ENCODE results near the gene PRKCD. TPM values are rescaled to one million over a fixed set of nuclear protein-coding genes. Genes with fewer than 3 reads are reported as not detected.

Gene PRKCD
- polyA plus RNA-seq, 3 donors, result 123 to 329 (median 158) TPM

DNA sequence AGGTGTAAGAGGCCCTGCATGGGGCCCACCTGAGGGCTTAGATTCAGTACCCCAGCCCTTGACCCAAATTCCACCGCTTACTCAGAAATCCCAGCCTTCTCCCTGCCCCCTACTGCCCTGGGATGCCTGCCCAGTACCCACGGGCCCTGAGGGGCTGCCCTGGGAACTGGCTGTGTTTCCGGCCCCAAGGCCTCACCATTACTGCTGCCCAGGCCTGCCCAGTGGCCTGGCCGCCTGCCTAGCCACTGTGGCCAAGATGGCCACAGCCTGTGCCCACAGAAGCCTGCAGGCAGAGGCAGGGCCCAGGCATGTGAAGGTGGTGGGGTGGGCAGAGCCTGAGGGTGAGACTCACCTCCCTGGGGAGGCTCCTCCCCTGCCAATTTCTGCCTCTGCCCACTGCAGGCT lies 6.1 kb upstream of the PRKCD start:
- WGBS (ENCODE audit: insufficient coverage), result 87% methylated on average over 4 of the region's 4 CpGs
- Histone ChIP-seq H2AFZ (ENCODE audit: insufficient read depth, low read depth, low read length, poor library complexity, severe bottlenecking) (no peak overlapping the region), H3K9ac (ENCODE audit: insufficient read depth, low read length, poor library complexity, severe bottlenecking) (no peak overlapping the region), H3K4me1 (ENCODE audit: control insufficient read depth in 1 of 2, insufficient read depth in 2 of 2, low read length in 2 of 2) (peaks cover 51 to 67% of the 10 kb centered on the region in 2 donors), H3K27me3 (ENCODE audit: control insufficient read depth in 2 of 2, insufficient read depth in 2 of 2, low read length in 2 of 2) (peaks cover 0 to 14% of the 10 kb centered on the region in 2 donors), H3K79me2 (ENCODE audit: insufficient read depth, low read length) (peaks cover 8% of the 10 kb centered on the region), H3K4me2 (replicated peaks; ENCODE audit: extremely low read depth, low read length, poor library complexity, severe bottlenecking) (no peak overlapping the region), H3K9me3 (replicated peaks in 1 of 2; ENCODE audit: control insufficient read depth in 1 of 2, insufficient read depth in 1 of 2, low read length in 2 of 2) (no peaks in the 10 kb centered on the region), H3K27ac (ENCODE audit: low read depth in 1 of 2, low read length in 2 of 2) (no peak overlapping the region), H3K36me3 (replicated peaks in 1 of 2; ENCODE audit: control insufficient read depth in 1 of 2, insufficient read depth in 2 of 2, low read length in 2 of 2) (no peaks in the 10 kb centered on the region), H4K20me1 (ENCODE audit: insufficient read depth, low read length) (peaks cover 12% of the 10 kb centered on the region), H3K4me3 (replicated peaks in 1 of 3; ENCODE audit: low read depth in 2 of 3, low read length in 3 of 3) (no peak overlapping the region)
- TF ChIP-seq, protein P1, sequence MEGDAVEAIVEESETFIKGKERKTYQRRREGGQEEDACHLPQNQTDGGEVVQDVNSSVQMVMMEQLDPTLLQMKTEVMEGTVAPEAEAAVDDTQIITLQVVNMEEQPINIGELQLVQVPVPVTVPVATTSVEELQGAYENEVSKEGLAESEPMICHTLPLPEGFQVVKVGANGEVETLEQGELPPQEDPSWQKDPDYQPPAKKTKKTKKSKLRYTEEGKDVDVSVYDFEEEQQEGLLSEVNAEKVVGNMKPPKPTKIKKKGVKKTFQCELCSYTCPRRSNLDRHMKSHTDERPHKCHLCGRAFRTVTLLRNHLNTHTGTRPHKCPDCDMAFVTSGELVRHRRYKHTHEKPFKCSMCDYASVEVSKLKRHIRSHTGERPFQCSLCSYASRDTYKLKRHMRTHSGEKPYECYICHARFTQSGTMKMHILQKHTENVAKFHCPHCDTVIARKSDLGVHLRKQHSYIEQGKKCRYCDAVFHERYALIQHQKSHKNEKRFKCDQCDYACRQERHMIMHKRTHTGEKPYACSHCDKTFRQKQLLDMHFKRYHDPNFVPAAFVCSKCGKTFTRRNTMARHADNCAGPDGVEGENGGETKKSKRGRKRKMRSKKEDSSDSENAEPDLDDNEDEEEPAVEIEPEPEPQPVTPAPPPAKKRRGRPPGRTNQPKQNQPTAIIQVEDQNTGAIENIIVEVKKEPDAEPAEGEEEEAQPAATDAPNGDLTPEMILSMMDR (IDR thresholded peaks at IDR 0.05), result no peak
- Mint-ChIP-seq H3K36me3 (no peaks in the 10 kb centered on the region), H3K4me3 (peak overlapping the region in 1 of 2 donors; percentile 48), H3K9me3 (peaks cover 0 to 4% (median 0%) of the 10 kb centered on the region in 7 donors), H3K27ac (no peak overlapping the region), H3K4me1 (peaks cover 66% of the 10 kb centered on the region), H3K27me3 (ENCODE audit: low read depth in 3 of 3) (peaks cover 10 to 26% (median 18%) of the 10 kb centered on the region in 3 donors)
- intact Hi-C loops (cut with micrococcal nuclease), result no loop called here
- no peak for DNase-seq

DNA sequence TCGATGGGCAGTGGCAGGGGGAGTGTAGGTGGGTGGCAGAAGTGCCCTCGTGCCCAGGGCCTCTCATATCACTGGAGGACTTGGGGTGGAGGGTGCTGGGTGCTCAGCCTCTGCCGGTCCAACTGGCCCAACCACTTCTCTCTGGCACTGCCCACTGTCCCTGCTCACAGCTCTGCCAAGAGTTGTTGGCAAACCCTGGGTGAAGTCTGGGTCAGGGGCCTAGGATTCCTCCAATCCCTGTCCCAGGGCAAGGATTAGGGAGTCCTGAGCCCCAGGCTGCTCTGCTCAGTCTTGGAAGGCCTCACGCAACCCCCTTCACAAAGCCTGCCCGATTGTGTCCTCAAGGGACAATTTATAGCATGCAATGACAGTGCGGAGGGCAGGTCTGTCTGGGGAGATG lies 5.2 kb upstream of the PRKCD start:
- H4K20me1 ChIP-seq (ENCODE audit: insufficient read depth, low read length), result peaks cover 15% of the 10 kb centered on the region
- H3K27me3 ChIP-seq (ENCODE audit: control insufficient read depth in 2 of 2, insufficient read depth in 2 of 2, low read length in 2 of 2), result peaks cover 0 to 14% of the 10 kb centered on the region in 2 donors
- peaks cover 17% of the 10 kb centered on the region for H3K79me2 ChIP-seq (ENCODE audit: insufficient read depth, low read length)
- Mint-ChIP-seq H3K9me3 (peaks cover 0 to 4% (median 0%) of the 10 kb centered on the region in 7 donors), H3K27ac (peak overlapping the region in 2 of 7 donors; percentile 46 to 69), H3K27me3 (ENCODE audit: low read depth in 3 of 3) (peaks cover 10 to 26% (median 18%) of the 10 kb centered on the region in 3 donors), H3K4me3 (no peak overlapping the region), H3K36me3 (no peaks in the 10 kb centered on the region), H3K4me1 (peaks cover 63% of the 10 kb centered on the region)
- no peak overlapping the region for H3K27ac ChIP-seq (ENCODE audit: low read depth in 1 of 2, low read length in 2 of 2)
- H3K9me3 ChIP-seq (replicated peaks in 1 of 2; ENCODE audit: control insufficient read depth in 1 of 2, insufficient read depth in 1 of 2, low read length in 2 of 2), result no peaks in the 10 kb centered on the region
- no peak overlapping the region for H3K4me2 ChIP-seq (replicated peaks; ENCODE audit: extremely low read depth, low read length, poor library complexity, severe bottlenecking)
- H2AFZ ChIP-seq (ENCODE audit: insufficient read depth, low read depth, low read length, poor library complexity, severe bottlenecking), result no peak overlapping the region
- no peaks in the 10 kb centered on the region for H3K36me3 ChIP-seq (replicated peaks in 1 of 2; ENCODE audit: control insufficient read depth in 1 of 2, insufficient read depth in 2 of 2, low read length in 2 of 2)
- 90% methylated on average over 2 of the region's 6 CpGs for WGBS (ENCODE audit: insufficient coverage)
- TF ChIP-seq, protein P1 (IDR thresholded peaks at IDR 0.05), result no peak
- no peak overlapping the region for H3K9ac ChIP-seq (ENCODE audit: insufficient read depth, low read length, poor library complexity, severe bottlenecking)
- H3K4me3 ChIP-seq (replicated peaks in 1 of 3; ENCODE audit: low read depth in 2 of 3, low read length in 3 of 3), result no peak overlapping the region
- intact Hi-C loops (cut with micrococcal nuclease), result no loop called here
- DNase-seq, result no peak
- peaks cover 57 to 69% of the 10 kb centered on the region in 2 donors for H3K4me1 ChIP-seq (ENCODE audit: control insufficient read depth in 1 of 2, insufficient read depth in 2 of 2, low read length in 2 of 2)
